HG03342 (cell line): Measurements from ENCODE around the gene SMYD4.
"Not testable (repeated sequence)": the region's sequence is repeated elsewhere in the genome, so short reads cannot be mapped to it uniquely, and the experiment has no call there.

Experiments
- ATAC-seq: cut with Tn5 transposase; IDR thresholded peaks from one replicate; pipeline ENCODE4 v1.9.1; 2021; ENCODE audit warnings: mild to moderate bottlenecking, moderate library complexity; ENCODE audit not compliant: unreplicated experiment

The SMYD4 gene

GRCh38 chr17:1783834-1784611, 45.7 kb downstream of the SMYD4 start:
- ATAC-seq = no peak

- no peak for ATAC-seq
These were observed 46.4 kb downstream of the SMYD4 start for GRCh38 chr17:1783271-1783670.

GRCh38 chr17:1782171-1782567, 47.5 kb downstream of the SMYD4 start:
- ATAC-seq = no peak

GRCh38 chr17:1779571-1780131, 50.1 kb downstream of the SMYD4 start:
- ATAC-seq = no peak

- ATAC-seq = no peak
These were observed 52.8 kb downstream of the SMYD4 start for GRCh38 chr17:1776857-1777256.

- ATAC-seq = no peak
These were observed 53.4 kb downstream of the SMYD4 start for GRCh38 chr17:1776328-1776727.

- ATAC-seq = no peak
These were observed 55.1 kb downstream of the SMYD4 start for GRCh38 chr17:1774390-1775176.

- no peak for ATAC-seq
These were observed 56.0 kb downstream of the SMYD4 start for GRCh38 chr17:1773696-1774181.

- not testable (repeated sequence) for ATAC-seq
These were observed 56.6 kb downstream of the SMYD4 start for GRCh38 chr17:1773000-1773695.

- no peak for ATAC-seq
These were observed 59.8 kb downstream of the SMYD4 start for GRCh38 chr17:1769822-1770477.

- ATAC-seq = no peak
These were observed 62.3 kb downstream of the SMYD4 start for GRCh38 chr17:1767358-1767757.

- ATAC-seq = no peak
These were observed 63.1 kb downstream of the SMYD4 start for GRCh38 chr17:1766382-1767135.

- ATAC-seq = no peak
These were observed 64.1 kb downstream of the SMYD4 start for GRCh38 chr17:1765576-1765975.

- ATAC-seq = not testable (repeated sequence)
These were observed 65.0 kb downstream of the SMYD4 start for GRCh38 chr17:1764705-1765104.

GRCh38 chr17:1764284-1764683, 65.4 kb downstream of the SMYD4 start:
- no peak for ATAC-seq

GRCh38 chr17:1762901-1763898, 66.5 kb downstream of the SMYD4 start:
- ATAC-seq = no peak

GRCh38 chr17:1762233-1762900, 67.3 kb downstream of the SMYD4 start:
- no peak for ATAC-seq

- no peak for ATAC-seq
These were observed 70.2 kb downstream of the SMYD4 start for GRCh38 chr17:1759529-1759928.
